ENCODE results near the gene PRKG1.
"Not testable (repeated sequence)": the region's sequence is repeated elsewhere in the genome, so short reads cannot be mapped to it uniquely, and the experiment has no call there.

The PRKG1 gene

GRCh38 chr10:51276097-51276496 is 201.8 kb downstream of the PRKG1 start:
- DNase-seq, H3K4me1 Mint-ChIP-seq, H3K27ac Mint-ChIP-seq, H3K27me3 Mint-ChIP-seq, H3K4me3 Mint-ChIP-seq, ATAC-seq: not testable (repeated sequence)
- H3K9me3 Mint-ChIP-seq: peaks cover 7 to 12% of the 10 kb centered on the region in 2 donors

- H3K4me1 Mint-ChIP-seq, H3K4me3 Mint-ChIP-seq, H3K27ac Mint-ChIP-seq, H3K27me3 Mint-ChIP-seq, DNase-seq, ATAC-seq, H3K9me3 Mint-ChIP-seq: not testable (repeated sequence)
Observed at GRCh38 chr10:51281387-51281786, 207.1 kb downstream of the PRKG1 start.

- Mint-ChIP-seq H3K27ac (no peak overlapping the region), H3K27me3 (no peaks in the 10 kb centered on the region), H3K4me1 (no peaks in the 10 kb centered on the region), H3K9me3 (no peaks in the 10 kb centered on the region), H3K4me3 (no peak overlapping the region)
- DNase-seq (no peak), ATAC-seq (no peak)
Observed at GRCh38 chr10:51285601-51286000, 211.3 kb downstream of the PRKG1 start.

GRCh38 chr10:51288511-51288910 is 214.2 kb downstream of the PRKG1 start:
- Mint-ChIP-seq H3K9me3 (peaks cover 5% of the 10 kb centered on the region in 2 donors), H3K27ac (no peak overlapping the region), H3K27me3 (no peaks in the 10 kb centered on the region), H3K4me3 (no peak overlapping the region), H3K4me1 (no peaks in the 10 kb centered on the region)
- ATAC-seq: no peak
- no peak for DNase-seq

- H3K27me3 Mint-ChIP-seq: no peaks in the 10 kb centered on the region
- no peak overlapping the region for H3K27ac Mint-ChIP-seq
- peaks cover 6% of the 10 kb centered on the region in 2 donors for H3K9me3 Mint-ChIP-seq
- H3K4me3 Mint-ChIP-seq: no peak overlapping the region
- no peak for DNase-seq
- H3K4me1 Mint-ChIP-seq: no peaks in the 10 kb centered on the region
- no peak for ATAC-seq
Observed at GRCh38 chr10:51289519-51289918, 215.2 kb downstream of the PRKG1 start.

- no peak for DNase-seq
- no peak overlapping the region for H3K4me3 Mint-ChIP-seq
- peaks cover 6% of the 10 kb centered on the region in 2 donors for H3K9me3 Mint-ChIP-seq
- ATAC-seq: no peak
- no peaks in the 10 kb centered on the region for H3K4me1 Mint-ChIP-seq
- no peaks in the 10 kb centered on the region for H3K27me3 Mint-ChIP-seq
- no peak overlapping the region for H3K27ac Mint-ChIP-seq
Observed at GRCh38 chr10:51291961-51292360, 217.7 kb downstream of the PRKG1 start.

GRCh38 chr10:51297438-51297837 is 223.2 kb downstream of the PRKG1 start:
- DNase-seq (no peak), ATAC-seq (no peak)
- Mint-ChIP-seq H3K27me3 (no peaks in the 10 kb centered on the region), H3K4me1 (no peaks in the 10 kb centered on the region), H3K4me3 (no peak overlapping the region), H3K9me3 (peaks cover 6% of the 10 kb centered on the region in 2 donors), H3K27ac (no peak overlapping the region)

GRCh38 chr10:51300617-51301304 is 226.5 kb downstream of the PRKG1 start:
- H3K4me3 Mint-ChIP-seq: no peak overlapping the region
- H3K4me1 Mint-ChIP-seq: no peaks in the 10 kb centered on the region
- H3K9me3 Mint-ChIP-seq: no peaks in the 10 kb centered on the region
- no peaks in the 10 kb centered on the region for H3K27me3 Mint-ChIP-seq
- no peak overlapping the region for H3K27ac Mint-ChIP-seq
- ATAC-seq (no peak), DNase-seq (no peak)

GRCh38 chr10:51301644-51302043 is 227.4 kb downstream of the PRKG1 start:
- no peak overlapping the region for H3K27ac Mint-ChIP-seq
- H3K27me3 Mint-ChIP-seq: no peaks in the 10 kb centered on the region
- no peak overlapping the region for H3K4me3 Mint-ChIP-seq
- H3K4me1 Mint-ChIP-seq: no peaks in the 10 kb centered on the region
- no peak for DNase-seq
- no peaks in the 10 kb centered on the region for H3K9me3 Mint-ChIP-seq
- no peak for ATAC-seq

- no peaks in the 10 kb centered on the region for H3K27me3 Mint-ChIP-seq
- H3K4me1 Mint-ChIP-seq: no peaks in the 10 kb centered on the region
- H3K27ac Mint-ChIP-seq: no peak overlapping the region
- no peaks in the 10 kb centered on the region for H3K9me3 Mint-ChIP-seq
- DNase-seq (no peak), ATAC-seq (no peak)
- H3K4me3 Mint-ChIP-seq: no peak overlapping the region
Observed at GRCh38 chr10:51302316-51302715, 228.0 kb downstream of the PRKG1 start.

GRCh38 chr10:51308116-51308515 is 233.8 kb downstream of the PRKG1 start:
- Mint-ChIP-seq H3K9me3 (no peaks in the 10 kb centered on the region), H3K4me3 (no peak overlapping the region), H3K4me1 (no peaks in the 10 kb centered on the region), H3K27ac (no peak overlapping the region), H3K27me3 (no peaks in the 10 kb centered on the region)
- DNase-seq (no peak), ATAC-seq (no peak)

- H3K9me3 Mint-ChIP-seq: no peaks in the 10 kb centered on the region
- no peaks in the 10 kb centered on the region for H3K4me1 Mint-ChIP-seq
- no peak overlapping the region for H3K4me3 Mint-ChIP-seq
- H3K27ac Mint-ChIP-seq: no peak overlapping the region
- DNase-seq: no peak
- ATAC-seq: no peak
- no peaks in the 10 kb centered on the region for H3K27me3 Mint-ChIP-seq
Observed at GRCh38 chr10:51311228-51311627, 236.9 kb downstream of the PRKG1 start.

- no peak for ATAC-seq
- Mint-ChIP-seq H3K27me3 (no peaks in the 10 kb centered on the region), H3K4me1 (no peaks in the 10 kb centered on the region)
Observed at GRCh38 chr10:51312817-51313216, 238.5 kb downstream of the PRKG1 start.

GRCh38 chr10:51313251-51313650 is 239.0 kb downstream of the PRKG1 start:
- no peak for ATAC-seq
- Mint-ChIP-seq H3K27ac (no peak overlapping the region), H3K4me1 (no peaks in the 10 kb centered on the region), H3K27me3 (no peaks in the 10 kb centered on the region), H3K9me3 (no peaks in the 10 kb centered on the region), H3K4me3 (no peak overlapping the region)
- no peak for DNase-seq

More at GRCh38 chr10:51312817-51313216, 238.5 kb downstream of the PRKG1 start:
- H3K9me3 Mint-ChIP-seq: no peaks in the 10 kb centered on the region
- DNase-seq: no peak
- no peak overlapping the region for H3K27ac Mint-ChIP-seq
- no peak overlapping the region for H3K4me3 Mint-ChIP-seq

- no peaks in the 10 kb centered on the region for H3K9me3 Mint-ChIP-seq
- ATAC-seq: no peak
- DNase-seq: no peak
- no peaks in the 10 kb centered on the region for H3K27me3 Mint-ChIP-seq
- no peak overlapping the region for H3K4me3 Mint-ChIP-seq
- H3K4me1 Mint-ChIP-seq: no peaks in the 10 kb centered on the region
- H3K27ac Mint-ChIP-seq: no peak overlapping the region
Observed at GRCh38 chr10:51313773-51314478, 239.6 kb downstream of the PRKG1 start.

- no peak overlapping the region for H3K4me3 Mint-ChIP-seq
- no peaks in the 10 kb centered on the region for H3K9me3 Mint-ChIP-seq
- H3K27me3 Mint-ChIP-seq: no peaks in the 10 kb centered on the region
- no peak overlapping the region for H3K27ac Mint-ChIP-seq
- no peaks in the 10 kb centered on the region for H3K4me1 Mint-ChIP-seq
- no peak for ATAC-seq
- DNase-seq: no peak
Observed at GRCh38 chr10:51314481-51314880, 240.2 kb downstream of the PRKG1 start.

Measured in stimulated activated naive CD8-positive, alpha-beta T cell treated with anti-CD3 and anti-CD28 coated beads, Interleukin-15, amount 100 ng/mL, for 72 hours (primary cell).